ENCODE results near the gene PALLD. TPM values are rescaled to one million over a fixed set of nuclear protein-coding genes. Genes with fewer than 3 reads are reported as not detected.
"Not testable (repeated sequence)": the region's sequence is repeated elsewhere in the genome, so short reads cannot be mapped to it uniquely, and the experiment has no call there.

PALLD gene
- total RNA-seq, result 100 to 1,000 TPM; 440 to 625 TPM
- long read RNA-seq, full-length matches to known transcripts, result 33 of 767 reads
- long read RNA-seq, partial matches to known transcripts, result 408 of 767 reads
- long read RNA-seq, other reads (novel, unspliced or antisense), result 326 of 767 reads

GRCh38 chr4:168496834-168497233 is at the start of gene PALLD:
Gene PALLD, plus strand, starts transcription at chr4:168497052.
- intact Hi-C loops (cut with DNase I), result no loop called here
- DNase-seq (peak; percentile 30), ATAC-seq (peak; percentile 91 to 96)

- DNase-seq; intact Hi-C loops (cut with DNase I); ATAC-seq: not testable (repeated sequence)
These were observed 47.8 kb upstream of the PALLD start for GRCh38 chr4:168449063-168449462.

- peak in 1 of 2 donors; percentile 60 for ATAC-seq
These were observed 47.0 kb upstream of the PALLD start for GRCh38 chr4:168449719-168450452.

GRCh38 chr4:168451331-168451730 is 45.5 kb upstream of the PALLD start:
- ATAC-seq, result peak in 1 of 2 donors; percentile 29

More at GRCh38 chr4:168449719-168450452, 47.0 kb upstream of the PALLD start:
- no peak for DNase-seq
- intact Hi-C loops (cut with DNase I), result no loop called here

GRCh38 chr4:168451744-168452390 is 45.0 kb upstream of the PALLD start:
- ATAC-seq (peak in 1 of 2 donors; percentile 88), DNase-seq (no peak)
- intact Hi-C loops (cut with DNase I), result no loop called here

More at GRCh38 chr4:168451331-168451730, 45.5 kb upstream of the PALLD start:
- intact Hi-C loops (cut with DNase I), result no loop called here
- no peak for DNase-seq

- DNase-seq (no peak), ATAC-seq (no peak)
- intact Hi-C loops (cut with DNase I), result no loop called here
These were observed 43.7 kb upstream of the PALLD start for GRCh38 chr4:168453146-168453545.

- ATAC-seq; intact Hi-C loops (cut with DNase I); DNase-seq: not testable (repeated sequence)
These were observed 38.6 kb upstream of the PALLD start for GRCh38 chr4:168458256-168458655.

GRCh38 chr4:168461821-168462220 is 35.0 kb upstream of the PALLD start:
- DNase-seq, result no peak
- ATAC-seq, result no peak
- intact Hi-C loops (cut with DNase I), result no loop called here

- intact Hi-C loops (cut with DNase I), result no loop called here
These were observed 23.9 kb upstream of the PALLD start for GRCh38 chr4:168472920-168473319.

GRCh38 chr4:168474660-168475320 is 22.1 kb upstream of the PALLD start:
- DNase-seq (no peak), ATAC-seq (no peak)
- intact Hi-C loops (cut with DNase I), result no loop called here

More at GRCh38 chr4:168472920-168473319, 23.9 kb upstream of the PALLD start:
- DNase-seq (no peak), ATAC-seq (no peak)

GRCh38 chr4:168475745-168476144 is 21.1 kb upstream of the PALLD start:
- no peak for DNase-seq
- intact Hi-C loops (cut with DNase I), result no loop called here
- ATAC-seq, result no peak

GRCh38 chr4:168478868-168479267 is 18.0 kb upstream of the PALLD start:
- intact Hi-C loops (cut with DNase I), result no loop called here
- ATAC-seq (no peak), DNase-seq (no peak)

- peak; percentile 48 to 62 for ATAC-seq
- DNase-seq, result no peak
- intact Hi-C loops (cut with DNase I), result loop anchor here in 1 of 2 donors (10.0 kb wide), 1 partner anchor 166 kb away; the partner anchor contains the start of gene DDX60
These were observed 15.8 kb upstream of the PALLD start for GRCh38 chr4:168480931-168481611.

- no peak for ATAC-seq
- intact Hi-C loops (cut with DNase I), result loop anchor here in 1 of 2 donors (10.0 kb wide), 1 partner anchor 169 kb away; the partner anchor contains the start of gene DDX60
- no peak for DNase-seq
These were observed 13.0 kb upstream of the PALLD start for GRCh38 chr4:168483811-168484210.

- ATAC-seq (no peak), DNase-seq (no peak)
- intact Hi-C loops (cut with DNase I), result loop anchor here in 1 of 2 donors (10.0 kb wide), 1 partner anchor 170 kb away; the partner anchor contains the start of gene DDX60
These were observed 12.2 kb upstream of the PALLD start for GRCh38 chr4:168484626-168485025.

GRCh38 chr4:168485156-168485910 is 11.5 kb upstream of the PALLD start:
- DNase-seq (no peak), ATAC-seq (no peak)
- intact Hi-C loops (cut with DNase I), result loop anchor here in 1 of 2 donors (10.0 kb wide), 1 partner anchor 171 kb away; the partner anchor contains the start of gene DDX60

GRCh38 chr4:168486912-168487281 is 10.0 kb upstream of the PALLD start:
- intact Hi-C loops (cut with DNase I), result loop anchor here in 1 of 2 donors (10.0 kb wide), 1 partner anchor 172 kb away; the partner anchor contains the start of gene DDX60
- no peak for DNase-seq
- ATAC-seq, result peak in 1 of 2 donors; percentile 76

All from left cardiac atrium (tissue), 4 donors.